Neuronal stem cell (in vitro differentiated cells): Measurements from ENCODE around the gene NAT16.

Experiments
- DNase-seq: peaks from one replicate; pipeline ENCODE4 v3.0.0-alpha.2; 2013; ENCODE audit warnings: low spot score
- H2AFZ ChIP-seq: one replicate; pipeline ENCODE4 v1.6.1; 2013; ENCODE audit warnings: mild to moderate bottlenecking, low read length, inconsistent platforms
- H2AK5ac ChIP-seq: 2 replicates; pipeline ENCODE4 v1.6.1; 2013; ENCODE audit warnings: low read depth, mild to moderate bottlenecking, inconsistent platforms, low read length, moderate library complexity, mixed read lengths
- H2BK120ac ChIP-seq: 2 replicates; pipeline ENCODE4 v1.6.1; 2013; ENCODE audit warnings: low read depth, mild to moderate bottlenecking, inconsistent platforms, low read length, moderate library complexity, mixed read lengths
- H2BK12ac ChIP-seq: one replicate; pipeline ENCODE4 v1.6.1; 2013; ENCODE audit warnings: low read length, inconsistent platforms
- H2BK15ac ChIP-seq: 2 replicates; pipeline ENCODE4 v1.6.1; 2013; ENCODE audit warnings: mild to moderate bottlenecking, low read length, inconsistent platforms, mixed read lengths
- H2BK5ac ChIP-seq: one replicate; pipeline ENCODE4 v1.6.1; 2013; ENCODE audit warnings: inconsistent platforms, mild to moderate bottlenecking, low read length, moderate library complexity
- H3K14ac ChIP-seq: one replicate; pipeline ENCODE4 v1.6.1; 2013; ENCODE audit warnings: low read length, inconsistent platforms
- H3K18ac ChIP-seq: 2 replicates; pipeline ENCODE4 v1.6.1; 2013; ENCODE audit warnings: low read length, inconsistent platforms
- H3K23ac ChIP-seq: 2 replicates; pipeline ENCODE4 v1.6.1; 2013; ENCODE audit warnings: low read depth, mild to moderate bottlenecking, mixed read lengths, low read length, inconsistent platforms; ENCODE audit not compliant: poor library complexity
- H3K27ac ChIP-seq: replicated peaks from 3 replicates; pipeline ENCODE4 v1.5.1; 2013; ENCODE audit warnings: low read length, inconsistent platforms
- H3K27me3 ChIP-seq, 3 experiments: 2 replicates each; pipeline ENCODE4 v1.6.1; 2013; ENCODE audit warnings: low read length in 3 of 3, mild to moderate bottlenecking in 2 of 3, inconsistent platforms in 1 of 3, low read depth in 1 of 3, mixed read lengths in 1 of 3, moderate library complexity in 1 of 3; ENCODE audit not compliant: control insufficient read depth in 3 of 3, insufficient read depth in 3 of 3
- H3K36me3 ChIP-seq, 2 donors: replicated peaks in 1 of 2; 2 replicates each; pipeline ENCODE4 v1.6.1; 2013; ENCODE audit warnings: low read length in 2 of 2; ENCODE audit not compliant: control insufficient read depth in 2 of 2, insufficient read depth in 2 of 2
- H3K4ac ChIP-seq: 2 replicates; pipeline ENCODE4 v1.6.1; 2013; ENCODE audit warnings: inconsistent platforms, mild to moderate bottlenecking, low read length, moderate library complexity
- H3K4me1 ChIP-seq, 2 donors: 1 replicate in 1 of 2; 2 replicates in 1 of 2; pipeline ENCODE4 v1.6.1; 2013; ENCODE audit warnings: low read length in 2 of 2, low read depth in 1 of 2; ENCODE audit not compliant: control insufficient read depth in 2 of 2, insufficient read depth in 1 of 2
- H3K4me2 ChIP-seq: one replicate; pipeline ENCODE4 v1.6.1; 2013; ENCODE audit warnings: mild to moderate bottlenecking, low read length, inconsistent platforms; ENCODE audit not compliant: insufficient read depth, poor library complexity, severe bottlenecking
- H3K4me3 ChIP-seq, 2 donors: 2 replicates each; pipeline ENCODE4 v1.5.1; 2013; ENCODE audit warnings: low read length in 2 of 2, mild to moderate bottlenecking in 2 of 2, inconsistent platforms in 1 of 2, moderate library complexity in 1 of 2
- H3K79me1 ChIP-seq: one replicate; pipeline ENCODE4 v1.6.1; 2013; ENCODE audit warnings: low read depth, mild to moderate bottlenecking, inconsistent platforms, low read length, moderate library complexity
- H3K9ac ChIP-seq: one replicate; pipeline ENCODE4 v1.6.1; 2013; ENCODE audit warnings: mild to moderate bottlenecking, low read depth, low read length, inconsistent platforms; ENCODE audit not compliant: poor library complexity
- H3K9me3 ChIP-seq, 2 donors: replicated peaks in 1 of 2; 2 replicates each; pipeline versions ENCODE3 to v1.6.1; 2013; ENCODE audit warnings: low read length in 2 of 2, mild to moderate bottlenecking in 2 of 2, inconsistent platforms in 1 of 2, low read depth in 1 of 2, mixed read lengths in 1 of 2, moderate library complexity in 1 of 2; ENCODE audit not compliant: control insufficient read depth in 2 of 2, insufficient read depth in 1 of 2
- H4K8ac ChIP-seq: one replicate; pipeline ENCODE4 v1.6.1; 2013; ENCODE audit warnings: low read depth, mild to moderate bottlenecking, inconsistent platforms, low read length, moderate library complexity
- H4K91ac ChIP-seq: one replicate; pipeline ENCODE4 v1.6.1; 2013; ENCODE audit warnings: low read length, low read depth, mild to moderate bottlenecking, inconsistent platforms; ENCODE audit not compliant: poor library complexity
- WGBS, 2 donors: extraction: QIAGEN DNeasy Blood & Tissue Kit; methylation state at CpG; one replicate each; pipeline ENCODE4 v1.1.7; 2013; ENCODE audit warnings: missing lambda C conversion rate in 2 of 2, mixed read lengths in 1 of 2; ENCODE audit not compliant: insufficient read length in 2 of 2, insufficient replicate concordance in 1 of 2; ENCODE audit errors: extremely low coverage in 2 of 2; 5-methylcytosine and 5-hydroxymethylcytosine counted together

Gene NAT16

DNA sequence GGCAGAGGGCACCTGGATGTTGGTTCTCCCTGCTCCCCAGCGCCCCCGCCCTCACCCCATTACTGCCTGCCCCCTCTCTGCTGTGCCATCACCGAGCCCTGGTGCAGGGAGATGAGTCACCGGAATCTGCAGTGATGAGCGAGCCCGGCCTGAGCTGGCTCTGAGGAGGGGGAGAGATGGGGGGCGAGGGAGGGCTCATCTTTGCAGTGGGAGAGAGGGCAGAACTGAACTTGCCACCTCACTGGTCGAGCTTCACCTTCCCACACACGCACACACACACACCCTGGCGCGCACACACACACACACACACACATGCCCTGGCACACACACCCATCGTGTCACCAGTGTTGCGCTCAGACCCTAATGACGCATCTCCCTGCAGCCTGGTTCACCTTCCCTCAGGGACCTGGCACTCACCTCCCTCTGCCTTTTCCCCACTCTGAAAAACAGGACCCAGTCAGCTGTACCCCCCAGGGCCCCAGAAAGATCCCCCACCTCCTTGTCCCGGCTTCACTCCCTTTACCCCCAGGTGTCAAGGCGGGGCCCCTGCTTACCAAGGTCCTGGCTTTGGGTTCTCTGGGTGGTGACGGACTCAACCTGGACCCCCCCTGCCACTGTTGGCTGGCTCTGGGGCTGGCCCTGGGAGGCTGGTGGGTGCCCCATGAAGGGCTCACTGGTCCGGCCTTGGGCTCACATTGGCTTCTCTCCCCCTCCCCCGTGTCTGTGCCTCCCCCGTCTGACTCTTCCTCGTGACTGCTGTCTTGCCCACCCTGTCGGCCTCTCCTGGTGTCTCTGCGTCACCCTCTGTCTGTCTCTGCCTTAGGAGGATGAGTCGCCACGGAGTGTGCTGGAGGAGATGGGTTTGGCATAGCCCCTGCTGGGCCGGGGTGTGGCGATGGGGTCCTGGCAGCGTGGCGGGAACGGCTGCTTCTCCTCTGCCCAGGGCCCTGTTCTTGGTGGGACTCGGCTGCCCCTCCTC is 20.1 kb downstream of the NAT16 start:
- Histone ChIP-seq H3K27ac (no peak overlapping the region), H4K8ac (no peak overlapping the region), H3K4ac (no peak overlapping the region), H3K9me3 (no peaks in the 10 kb centered on the region), H3K23ac (peak overlapping the region; percentile 45), H3K79me1 (no peaks in the 10 kb centered on the region), H2AFZ (no peak overlapping the region), H3K4me3 (no peak overlapping the region), H3K9ac (peak overlapping the region; percentile 14), H4K91ac (no peak overlapping the region), H3K18ac (peak overlapping the region; percentile 29), H3K4me2 (no peak overlapping the region), H3K14ac (no peak overlapping the region), H2BK5ac (no peak overlapping the region), H3K36me3 (peaks cover 4 to 37% of the 10 kb centered on the region in 2 donors), H2BK120ac (peak overlapping the region; percentile 32), H3K27me3 (peaks cover 0 to 18% (median 12%) of the 10 kb centered on the region in 3 experiments), H2AK5ac (peak overlapping the region; percentile 56), H2BK15ac (peak overlapping the region; percentile 30), H3K4me1 (peaks cover 21 to 36% of the 10 kb centered on the region in 2 donors), H2BK12ac (peak overlapping the region; percentile 78)
- DNase-seq: no peak
- no CpG with 5 or more reads among the region's 31 CpGs for WGBS, 2 donors

GRCh38 chr7:101156866-101157589 is 23.1 kb downstream of the NAT16 start:
- Histone ChIP-seq H3K9ac (peak overlapping the region; percentile 25), H3K9me3 (no peaks in the 10 kb centered on the region), H3K4me1 (peaks cover 11 to 23% of the 10 kb centered on the region in 2 donors), H2BK12ac (no peak overlapping the region), H3K27ac (no peak overlapping the region), H4K91ac (no peak overlapping the region), H3K4ac (no peak overlapping the region), H3K36me3 (peaks cover 4 to 37% of the 10 kb centered on the region in 2 donors), H3K27me3 (no peaks in the 10 kb centered on the region), H4K8ac (no peak overlapping the region), H3K18ac (no peak overlapping the region), H2BK15ac (no peak overlapping the region), H2BK120ac (no peak overlapping the region), H2BK5ac (no peak overlapping the region), H3K79me1 (no peaks in the 10 kb centered on the region), H3K4me3 (no peak overlapping the region), H3K23ac (no peak overlapping the region), H3K14ac (no peak overlapping the region), H2AK5ac (no peak overlapping the region), H3K4me2 (no peak overlapping the region), H2AFZ (no peak overlapping the region)
- DNase-seq: no peak
- WGBS, 2 donors: no CpG with 5 or more reads among the region's 14 CpGs

DNA sequence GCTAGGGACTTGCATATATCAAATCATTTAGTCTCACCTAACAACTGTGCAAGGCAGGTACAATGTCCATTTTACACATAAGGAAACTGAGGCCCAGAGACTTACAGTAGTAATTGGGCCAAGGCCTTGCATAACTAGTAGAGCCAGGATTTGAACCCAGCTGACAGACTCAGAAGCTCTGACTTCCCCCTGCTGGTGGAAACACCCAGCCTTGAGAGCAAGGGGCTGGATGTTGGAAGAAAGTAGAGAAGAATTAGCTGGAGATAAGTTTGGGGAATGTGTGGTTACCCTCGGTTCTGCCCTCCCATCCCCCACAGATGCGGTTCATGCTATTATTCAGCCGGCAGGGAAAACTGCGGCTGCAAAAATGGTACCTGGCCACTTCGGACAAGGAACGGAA is 23.8 kb downstream of the NAT16 start:
- Histone ChIP-seq H2AFZ (no peak overlapping the region), H2AK5ac (no peak overlapping the region), H3K36me3 (peaks cover 4 to 37% of the 10 kb centered on the region in 2 donors), H4K91ac (no peak overlapping the region), H3K9me3 (no peaks in the 10 kb centered on the region), H3K79me1 (no peaks in the 10 kb centered on the region), H4K8ac (no peak overlapping the region), H3K14ac (no peak overlapping the region), H3K23ac (no peak overlapping the region), H2BK120ac (no peak overlapping the region), H2BK15ac (no peak overlapping the region), H3K27ac (no peak overlapping the region), H3K9ac (no peak overlapping the region), H3K18ac (no peak overlapping the region), H3K4ac (no peak overlapping the region), H3K4me3 (no peak overlapping the region), H2BK5ac (no peak overlapping the region), H2BK12ac (no peak overlapping the region), H3K27me3 (no peaks in the 10 kb centered on the region), H3K4me1 (peaks cover 11 to 16% of the 10 kb centered on the region in 2 donors), H3K4me2 (no peak overlapping the region)
- no peak for DNase-seq
- WGBS, 2 donors: no CpG with 5 or more reads among the region's 6 CpGs

DNA sequence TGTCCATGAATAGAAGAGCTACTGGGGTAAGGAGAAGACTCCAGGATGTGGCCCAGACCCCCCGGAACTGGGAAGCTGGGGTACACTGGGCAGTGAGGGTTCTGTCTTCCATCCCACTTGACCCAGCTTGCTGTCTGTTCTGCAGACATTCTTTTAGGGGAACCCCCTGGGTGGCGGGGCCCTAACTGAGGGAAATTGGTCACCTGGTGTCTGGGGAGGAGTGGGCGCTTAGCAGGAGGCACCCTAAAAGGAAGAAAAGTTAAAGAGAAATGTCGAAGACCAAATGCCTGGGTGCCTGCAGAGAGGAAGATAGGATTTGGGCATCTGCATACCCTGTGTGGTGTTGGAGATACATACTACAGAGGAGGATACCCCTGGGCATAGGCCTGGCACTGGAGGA is 24.8 kb downstream of the NAT16 start:
- no CpG with 5 or more reads among the region's 4 CpGs for WGBS, 2 donors
- DNase-seq: no peak
- peak overlapping the region; percentile 54 for H2AK5ac ChIP-seq
- H3K4me3 ChIP-seq: peak overlapping the region; percentile 88 to 90
- H2BK15ac ChIP-seq: no peak overlapping the region
- peak overlapping the region; percentile 99 for H3K18ac ChIP-seq
- peak overlapping the region; percentile 66 for H3K9ac ChIP-seq
- H3K79me1 ChIP-seq: no peaks in the 10 kb centered on the region
- no peaks in the 10 kb centered on the region for H3K27me3 ChIP-seq
- H2AFZ ChIP-seq: peak overlapping the region; percentile 96
- H2BK120ac ChIP-seq: no peak overlapping the region
- H2BK12ac ChIP-seq: no peak overlapping the region
- H4K91ac ChIP-seq: no peak overlapping the region
- peaks cover 4 to 36% of the 10 kb centered on the region in 2 donors for H3K36me3 ChIP-seq
- H2BK5ac ChIP-seq: no peak overlapping the region
- no peak overlapping the region for H3K23ac ChIP-seq
- peaks cover 9 to 11% of the 10 kb centered on the region in 2 donors for H3K4me1 ChIP-seq
- H3K4me2 ChIP-seq: peak overlapping the region; percentile 64
- no peaks in the 10 kb centered on the region for H3K9me3 ChIP-seq
- no peak overlapping the region for H4K8ac ChIP-seq
- H3K27ac ChIP-seq: no peak overlapping the region
- no peak overlapping the region for H3K4ac ChIP-seq
- peak overlapping the region; percentile 58 for H3K14ac ChIP-seq
